GM21360 (cell line): ENCODE measurements around the gene ADM2.

ENCODE experiments used
- ATAC-seq: cut with Tn5 transposase; IDR thresholded peaks from one replicate; pipeline ENCODE4 v1.9.1; 2021; ENCODE audit warnings: mild to moderate bottlenecking, moderate library complexity; ENCODE audit not compliant: unreplicated experiment

ADM2 gene

DNA sequence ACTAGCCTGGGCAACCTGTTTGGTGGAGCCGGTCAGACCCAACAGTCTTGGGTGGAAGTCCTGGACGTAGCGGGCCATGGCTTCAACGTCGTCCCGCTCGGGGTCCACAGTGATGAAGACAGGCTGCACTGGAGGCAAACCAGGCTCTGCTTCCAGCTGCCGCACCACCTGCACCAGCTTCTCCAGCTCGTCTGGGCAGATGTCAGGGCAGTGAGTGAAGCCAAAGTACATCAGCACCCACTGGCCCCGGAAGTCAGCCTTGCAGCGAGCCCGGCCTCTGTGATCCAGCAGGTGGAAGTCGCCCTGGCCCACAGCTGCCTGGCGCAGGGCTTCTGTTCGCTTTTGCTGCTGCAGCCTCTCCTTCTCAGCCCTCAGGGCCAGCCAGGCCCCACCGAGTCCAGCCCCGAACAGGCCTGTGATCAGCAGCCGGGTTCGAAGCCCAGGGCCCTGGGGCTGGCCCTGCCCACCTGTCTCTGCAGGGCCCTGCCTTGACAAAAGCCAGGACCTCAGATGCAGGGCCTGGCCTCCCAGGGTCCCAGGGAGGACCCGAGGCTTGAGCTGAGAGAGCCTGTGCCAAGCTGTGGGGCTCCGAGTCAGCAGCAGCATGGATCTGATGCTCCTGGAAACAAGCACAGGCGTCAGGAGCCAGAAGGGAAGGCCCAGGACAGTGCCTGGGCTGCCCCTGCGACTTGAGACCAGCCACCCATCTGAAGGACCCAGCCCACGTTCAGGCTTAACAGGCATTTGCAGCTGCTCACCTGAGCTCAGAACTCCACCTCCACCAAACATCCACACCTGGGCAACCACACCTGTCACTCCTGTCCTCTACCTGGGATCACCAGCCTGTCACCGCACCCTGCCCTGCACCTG is 42.7 kb downstream of the ADM2 start:
- ATAC-seq: no peak

DNA sequence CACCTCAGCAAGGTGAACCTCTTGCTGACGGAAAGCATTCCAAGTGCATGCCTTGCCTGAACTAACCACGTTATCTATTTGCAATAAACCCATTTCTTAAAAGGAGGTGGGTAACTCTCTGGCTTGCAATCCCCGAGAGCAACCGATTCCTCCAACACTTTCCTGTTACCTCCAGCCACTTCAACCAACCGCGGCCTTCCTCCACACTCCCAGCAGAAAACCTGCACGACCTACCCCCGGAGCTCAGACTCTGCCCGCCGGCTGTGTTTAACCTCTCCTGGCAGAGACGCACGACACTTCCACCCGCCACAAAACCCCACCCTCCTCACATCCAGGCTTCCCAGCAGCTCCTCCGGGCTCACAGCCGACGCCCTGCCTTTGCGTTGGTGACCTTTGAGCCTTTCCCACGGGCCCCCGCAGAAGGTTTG is 43.3 kb downstream of the ADM2 start:
- no peak for ATAC-seq

DNA sequence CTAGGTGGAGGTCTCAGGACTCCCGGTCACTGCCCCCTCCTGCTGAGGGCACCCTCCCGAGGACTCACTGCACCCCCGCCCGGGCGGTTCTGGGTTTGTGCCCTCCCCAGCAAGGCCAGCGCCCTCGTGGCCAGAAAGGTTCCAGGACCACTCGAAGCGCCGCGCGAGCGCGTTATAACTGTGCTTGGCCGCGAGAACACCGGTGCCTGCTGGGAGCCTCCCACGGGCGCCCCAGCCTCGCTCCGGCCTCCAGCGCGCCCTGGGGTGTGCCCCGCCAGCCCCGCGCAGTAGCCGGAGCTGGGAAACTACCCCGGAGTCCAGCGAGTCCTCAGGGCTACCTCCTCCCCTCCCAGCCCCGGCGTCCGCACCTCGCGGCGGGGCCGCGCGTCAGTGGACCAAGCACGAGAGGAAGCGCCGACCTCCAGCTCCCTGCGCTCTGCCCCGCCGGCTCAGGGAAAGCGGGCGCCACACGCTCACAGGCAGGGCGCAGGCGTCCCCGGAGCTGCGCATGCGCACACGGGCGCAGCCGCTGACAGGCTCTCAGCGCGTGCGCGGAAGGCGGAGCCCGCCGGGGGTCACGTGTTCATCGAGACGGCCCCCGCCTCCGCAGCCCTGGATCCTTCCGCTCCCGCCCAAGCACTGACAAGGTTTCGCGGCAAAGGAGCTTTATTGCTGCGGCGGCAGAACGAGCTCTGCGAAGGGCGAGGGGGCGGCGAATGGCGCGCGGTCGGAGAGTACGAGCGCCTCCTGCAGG is 43.9 kb downstream of the ADM2 start, which contains the start of gene SCO2:
TSS of gene SCO2 (minus strand) at position 495 of the 754 bp plus-strand sequence. CDS start 1,187 bp downstream, outside the sequence.
- ATAC-seq: peak; percentile 35

DNA sequence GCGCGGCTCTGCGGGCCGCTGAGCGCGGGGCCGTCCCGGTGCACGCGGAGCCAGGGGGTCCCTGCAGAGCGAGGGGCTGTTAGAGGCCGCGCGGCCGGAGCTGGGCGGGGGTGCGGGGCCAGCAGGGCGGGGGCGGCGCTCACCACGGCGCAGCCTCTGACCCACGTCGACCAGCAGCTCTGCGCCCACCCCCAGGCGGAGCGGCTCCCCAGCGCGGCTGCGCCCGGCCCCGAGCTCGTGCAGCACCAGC is 44.4 kb downstream of the ADM2 start:
- no peak for ATAC-seq

DNA sequence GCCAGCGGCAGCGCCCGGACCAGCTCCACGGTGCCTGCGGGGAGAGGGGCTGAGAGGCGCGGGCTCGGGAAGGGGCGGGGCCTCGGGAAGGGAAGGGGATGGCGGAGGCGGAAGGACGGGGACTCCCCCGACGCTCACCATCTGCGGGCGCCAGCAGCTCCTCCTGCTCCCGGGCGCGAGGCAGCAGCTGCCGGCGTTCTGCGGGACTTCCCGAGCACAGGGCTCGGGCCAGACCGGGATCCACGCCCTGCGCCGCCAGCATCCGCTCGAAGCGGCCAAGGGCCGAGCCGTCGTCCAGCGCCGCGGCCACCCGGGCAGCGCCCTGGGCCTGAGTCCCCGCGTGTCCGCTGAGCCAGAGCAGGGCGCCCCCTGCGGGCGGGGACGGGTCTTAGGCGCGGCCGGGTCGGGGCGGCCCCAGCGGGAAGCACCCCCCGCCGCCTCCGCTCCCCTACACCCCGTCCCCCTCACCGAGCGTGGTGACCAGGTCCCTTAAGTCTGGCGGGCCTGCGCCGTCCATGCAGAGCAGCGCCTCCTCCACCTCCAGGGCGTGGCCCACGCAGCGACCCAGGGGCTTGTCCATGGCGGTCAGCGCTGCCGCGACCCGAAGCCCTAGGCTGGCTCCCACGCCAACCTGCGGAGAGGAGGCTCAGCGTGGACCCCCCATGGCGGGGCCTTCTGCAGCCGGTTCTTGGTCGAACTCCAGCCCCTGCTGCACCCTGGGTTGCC is 44.9 kb downstream of the ADM2 start:
- peak; percentile 26 for ATAC-seq

DNA sequence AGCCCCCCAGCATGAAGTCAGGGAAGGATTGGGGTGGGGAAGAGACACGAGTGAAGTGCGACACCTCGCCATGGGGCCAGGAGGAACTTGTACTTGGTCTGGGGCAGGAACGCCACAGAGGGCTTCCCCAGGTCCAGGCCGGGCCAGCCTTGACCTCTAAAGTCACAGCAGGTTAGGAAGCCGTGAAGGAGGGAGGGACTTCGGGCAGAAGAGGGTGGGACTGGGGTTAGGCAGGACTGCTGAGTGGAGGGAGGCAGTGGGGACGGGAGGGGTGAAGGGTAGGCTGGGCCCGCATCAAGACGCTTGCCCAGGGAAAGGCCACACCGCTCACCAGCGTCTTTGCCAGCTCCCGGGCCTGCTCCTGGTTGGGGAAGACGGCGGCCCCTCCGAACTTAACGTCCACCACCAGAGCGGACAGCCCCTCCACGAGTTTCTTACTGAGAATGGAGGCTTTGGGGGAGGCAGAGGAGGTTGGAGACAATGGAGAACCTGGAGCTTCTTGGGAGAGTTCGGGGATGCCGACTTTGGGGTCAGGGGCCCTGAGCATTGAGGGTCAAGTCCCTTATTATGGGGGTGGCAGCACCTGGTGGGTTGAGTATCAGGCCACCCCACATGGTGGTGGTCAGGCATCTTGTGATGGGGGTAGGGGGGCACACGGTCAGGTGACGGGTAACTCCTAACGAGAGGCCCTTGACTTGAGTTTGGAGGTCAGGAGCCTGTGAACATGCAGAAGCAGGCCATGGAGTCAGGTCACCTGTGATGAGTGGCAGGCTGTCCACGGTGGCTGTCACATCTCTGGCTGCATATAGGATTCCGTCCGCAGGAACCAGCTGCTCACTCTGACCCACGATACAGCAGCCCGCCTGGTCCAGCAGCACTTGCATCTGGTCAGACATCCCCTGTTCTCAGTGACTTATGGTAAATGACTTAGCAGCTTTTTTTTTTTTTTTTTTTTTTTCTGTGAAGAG is 45.8 kb downstream of the ADM2 start:
- ATAC-seq: no peak

DNA sequence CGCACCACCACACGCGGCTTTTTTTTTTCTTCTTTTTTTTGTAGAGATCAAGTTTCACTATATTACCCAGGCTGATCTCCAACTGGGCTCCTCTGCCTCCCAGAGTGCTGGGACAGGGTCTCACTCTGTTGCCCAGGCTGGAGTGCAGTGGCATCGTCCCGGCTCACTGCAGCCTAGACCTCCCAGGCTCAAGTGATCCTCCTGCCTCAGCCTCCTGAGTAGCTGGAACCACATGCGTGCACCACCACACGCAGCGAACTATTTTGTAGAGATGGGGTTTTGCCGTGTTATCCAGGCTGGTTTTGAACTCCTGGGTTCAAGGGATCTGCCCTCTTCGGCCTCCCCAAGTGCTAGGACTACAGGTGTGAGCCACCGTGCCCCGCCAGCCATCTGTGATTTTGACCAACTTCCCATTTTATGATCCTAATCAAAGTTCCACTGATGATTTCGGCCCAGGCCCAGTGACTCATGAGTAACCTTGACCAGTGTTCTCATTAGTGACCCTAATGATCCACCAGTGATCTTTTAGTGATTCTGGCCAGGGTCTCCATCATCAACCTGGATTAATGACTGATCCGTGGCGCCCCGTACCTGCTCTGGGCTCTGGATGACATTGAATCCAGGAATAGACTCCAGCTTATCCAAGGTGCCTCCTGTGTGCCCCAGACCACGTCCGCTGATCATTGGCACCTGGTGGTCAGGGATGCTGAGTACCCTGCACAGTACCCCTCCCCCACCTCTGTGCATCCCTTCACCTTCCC is 46.8 kb downstream of the ADM2 start:
- no peak for ATAC-seq

DNA sequence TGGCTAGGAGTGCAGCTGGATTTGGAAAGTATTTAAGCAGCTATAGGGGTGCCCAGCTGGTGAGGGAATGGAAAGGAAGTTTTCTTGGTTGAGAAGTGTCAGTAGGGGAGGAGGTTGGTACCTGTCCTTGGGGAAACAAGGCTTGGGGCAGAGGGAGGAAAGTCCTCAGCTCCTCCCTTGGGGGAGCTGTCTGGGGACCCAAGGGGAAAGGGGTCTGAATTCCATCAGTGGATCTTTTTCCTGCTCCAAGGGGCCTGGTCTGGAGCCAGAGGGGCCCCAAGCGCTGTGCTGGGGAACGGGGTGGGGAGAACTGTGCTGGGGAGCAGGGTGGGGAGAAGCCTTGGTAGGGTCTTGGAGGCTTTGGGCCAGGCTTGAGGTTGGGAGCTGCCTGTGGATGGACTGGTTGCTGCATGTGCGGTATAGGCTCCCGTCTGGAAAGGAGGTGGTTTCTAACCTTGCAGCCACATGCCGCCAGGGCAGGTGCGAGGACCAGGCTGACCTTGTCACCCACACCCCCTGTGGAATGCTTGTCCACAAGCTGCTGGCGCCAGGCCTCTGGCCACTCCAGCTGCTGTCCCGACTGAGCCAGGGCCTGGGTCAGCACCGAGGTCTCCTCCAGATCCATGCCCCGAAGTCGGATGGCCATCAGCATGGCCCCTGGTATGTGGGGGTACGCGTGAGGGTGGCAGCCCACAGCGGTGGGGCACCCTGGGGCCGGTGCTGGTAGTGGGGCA is 47.5 kb downstream of the ADM2 start:
- ATAC-seq: no peak

DNA sequence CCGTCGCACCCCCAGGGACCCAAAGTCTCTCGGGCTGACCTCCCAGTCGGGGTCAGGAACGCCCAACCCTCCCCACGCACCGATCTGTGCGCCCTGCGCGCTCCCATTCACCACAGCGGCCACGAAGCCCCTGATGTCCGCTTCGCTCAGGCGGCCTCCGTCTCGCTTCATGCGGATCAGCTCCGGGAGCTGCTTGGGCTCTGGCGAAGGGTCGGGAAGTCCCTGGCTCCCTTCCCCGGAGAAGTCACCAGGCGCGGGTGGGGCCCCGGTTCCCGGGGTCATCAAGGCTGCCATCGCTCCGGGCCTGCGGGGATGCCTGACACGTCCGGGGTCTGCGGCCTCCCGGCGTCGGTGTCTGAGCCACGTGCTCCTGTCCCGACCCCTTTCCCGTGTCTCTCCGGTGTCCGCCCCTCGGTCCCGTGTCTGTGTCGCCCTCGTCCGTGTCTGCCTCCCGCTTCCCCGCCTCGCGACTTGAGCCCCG is 48.1 kb downstream of the ADM2 start:
- ATAC-seq: no peak

DNA sequence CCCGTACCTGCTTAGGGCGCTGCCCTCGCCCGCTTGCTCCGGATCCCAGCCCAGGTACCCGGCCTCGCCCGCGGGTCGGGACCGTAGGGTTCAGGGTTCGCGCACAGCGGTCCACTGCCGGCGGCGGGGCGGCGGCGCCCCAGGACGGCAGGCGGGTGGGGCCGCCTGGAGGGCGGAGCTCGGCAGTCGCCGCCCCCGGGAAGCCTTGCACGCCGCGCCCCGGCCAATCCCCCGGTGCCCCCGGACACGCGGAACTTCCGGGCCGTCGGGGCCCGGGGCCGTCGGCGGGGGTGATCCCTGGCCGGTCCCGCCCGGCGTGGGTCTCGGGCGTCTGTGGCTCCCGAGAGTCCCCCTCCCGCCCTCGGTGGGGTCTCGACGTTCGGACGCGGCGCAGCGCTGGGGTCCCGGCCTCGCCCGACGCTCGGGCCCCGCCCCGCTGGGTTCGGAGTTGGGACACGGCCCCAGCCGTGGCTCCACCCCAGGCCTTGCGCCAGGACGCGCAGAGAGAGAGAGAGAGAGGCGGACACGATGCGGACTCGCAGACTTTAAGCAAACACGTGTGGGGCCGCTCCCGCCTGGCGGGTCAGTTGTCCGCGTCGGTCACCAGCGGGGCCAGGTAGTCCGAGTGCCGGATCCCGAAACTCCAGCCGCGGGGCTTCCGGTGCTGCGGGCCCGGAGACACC is 48.7 kb downstream of the ADM2 start, which contains the start of gene TYMP:
TSS of gene TYMP (minus strand) at position 116 of the 683 bp plus-strand sequence. CDS start 303 bp downstream, outside the sequence.
- no peak for ATAC-seq

DNA sequence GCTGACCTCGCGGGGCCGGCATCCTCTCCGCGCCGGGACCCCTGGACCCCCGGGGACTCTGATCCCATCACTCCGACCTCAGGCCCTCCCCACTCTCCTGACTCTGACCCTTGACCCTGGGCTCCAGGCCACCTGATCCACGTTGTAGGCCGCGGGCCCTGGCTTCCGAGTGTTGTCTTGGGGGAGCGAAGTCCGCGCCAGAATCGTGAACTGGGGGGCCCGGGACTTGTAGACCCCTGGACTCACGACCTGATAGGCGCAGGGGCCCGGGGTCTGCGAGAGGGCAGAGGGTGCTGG is 49.2 kb downstream of the ADM2 start:
- no peak for ATAC-seq

DNA sequence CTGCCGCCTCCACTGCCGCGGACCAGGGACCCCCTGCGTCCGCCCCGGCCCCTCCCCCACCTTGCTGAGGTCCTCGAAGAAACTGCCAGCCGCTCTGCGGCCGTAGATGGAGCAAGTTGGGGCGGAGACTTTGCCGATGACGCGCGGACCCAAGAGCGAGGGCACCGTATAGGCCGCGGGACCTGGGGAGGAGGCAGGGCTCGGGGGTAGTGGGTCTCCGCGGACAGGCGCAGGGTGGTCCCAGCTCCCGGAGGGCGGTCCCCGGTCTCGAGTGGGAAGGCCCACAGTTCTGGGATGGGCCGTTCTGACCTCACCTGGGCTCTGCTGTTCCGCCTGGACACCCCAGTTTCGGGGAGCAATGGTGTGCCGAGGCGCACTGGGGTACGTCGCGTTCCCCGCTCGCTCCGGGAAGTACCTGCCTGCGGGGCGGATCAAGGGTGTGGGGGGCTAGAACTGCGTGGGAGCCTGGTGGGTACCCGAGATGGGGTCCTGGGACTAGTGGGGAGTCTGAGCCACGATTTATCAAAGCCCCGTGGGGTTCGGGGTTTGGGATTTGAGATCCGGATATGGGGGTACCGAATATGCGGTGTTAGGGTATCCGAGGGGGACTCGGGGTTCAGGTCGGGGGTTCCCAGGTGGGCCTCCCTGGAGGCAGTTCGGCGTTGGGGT is 49.7 kb downstream of the ADM2 start:
- ATAC-seq: no peak

DNA sequence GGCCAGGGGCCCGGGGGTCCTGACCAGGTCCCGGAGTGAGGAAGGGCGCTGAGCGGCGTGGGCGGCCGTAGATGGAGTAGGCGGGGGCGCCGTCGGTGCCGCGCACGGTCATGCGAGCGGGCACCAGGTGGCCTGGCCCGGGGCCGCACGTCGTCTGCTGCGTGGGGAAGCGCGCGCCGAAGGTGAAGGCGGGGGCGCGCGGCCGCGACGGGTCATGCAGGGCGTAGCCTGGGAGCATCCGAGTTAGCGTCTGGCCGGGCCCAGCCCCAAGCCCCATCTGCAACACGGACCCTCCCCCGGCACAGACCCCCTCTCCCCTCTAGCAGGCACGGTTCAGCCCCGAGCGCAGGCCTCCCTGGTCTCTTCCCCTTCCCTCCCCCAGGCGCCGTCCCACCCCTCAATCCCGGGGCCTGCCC is 50.2 kb downstream of the ADM2 start:
- no peak for ATAC-seq

DNA sequence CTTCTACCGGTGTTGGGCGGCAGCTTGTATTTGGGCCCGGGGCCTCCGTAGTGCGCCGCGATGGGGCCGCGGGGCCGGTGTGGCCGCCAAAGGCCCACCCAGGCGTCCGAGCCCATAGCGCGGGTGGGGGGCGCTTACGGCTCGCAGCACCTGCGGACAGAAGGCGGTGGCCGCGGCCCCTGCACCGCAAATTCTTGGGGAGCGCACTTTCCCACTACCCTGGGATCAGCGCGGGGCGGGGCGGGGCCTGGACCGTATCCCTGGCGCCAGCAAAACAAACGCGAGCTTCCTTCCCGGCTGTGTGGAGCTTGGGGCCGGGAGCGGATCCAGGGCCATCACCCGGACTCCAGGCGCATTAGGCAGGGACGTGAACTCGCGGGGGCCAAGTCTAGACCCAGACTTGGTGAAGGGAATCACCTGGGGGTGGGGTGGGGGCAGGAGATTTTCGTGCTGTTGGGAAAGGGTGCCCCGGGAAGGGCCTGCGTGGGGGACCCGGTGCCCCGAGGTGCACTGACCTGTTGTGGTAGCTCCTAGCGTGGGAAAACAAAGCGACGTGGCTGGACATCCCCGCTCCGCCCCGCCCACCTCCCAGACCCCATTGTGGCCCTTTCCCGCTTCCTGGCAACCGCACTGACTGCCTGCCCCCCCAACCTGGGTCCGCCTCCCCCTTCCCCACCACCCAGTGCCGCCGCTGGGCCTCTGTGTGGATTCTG is 50.8 kb downstream of the ADM2 start:
- ATAC-seq: no peak

DNA sequence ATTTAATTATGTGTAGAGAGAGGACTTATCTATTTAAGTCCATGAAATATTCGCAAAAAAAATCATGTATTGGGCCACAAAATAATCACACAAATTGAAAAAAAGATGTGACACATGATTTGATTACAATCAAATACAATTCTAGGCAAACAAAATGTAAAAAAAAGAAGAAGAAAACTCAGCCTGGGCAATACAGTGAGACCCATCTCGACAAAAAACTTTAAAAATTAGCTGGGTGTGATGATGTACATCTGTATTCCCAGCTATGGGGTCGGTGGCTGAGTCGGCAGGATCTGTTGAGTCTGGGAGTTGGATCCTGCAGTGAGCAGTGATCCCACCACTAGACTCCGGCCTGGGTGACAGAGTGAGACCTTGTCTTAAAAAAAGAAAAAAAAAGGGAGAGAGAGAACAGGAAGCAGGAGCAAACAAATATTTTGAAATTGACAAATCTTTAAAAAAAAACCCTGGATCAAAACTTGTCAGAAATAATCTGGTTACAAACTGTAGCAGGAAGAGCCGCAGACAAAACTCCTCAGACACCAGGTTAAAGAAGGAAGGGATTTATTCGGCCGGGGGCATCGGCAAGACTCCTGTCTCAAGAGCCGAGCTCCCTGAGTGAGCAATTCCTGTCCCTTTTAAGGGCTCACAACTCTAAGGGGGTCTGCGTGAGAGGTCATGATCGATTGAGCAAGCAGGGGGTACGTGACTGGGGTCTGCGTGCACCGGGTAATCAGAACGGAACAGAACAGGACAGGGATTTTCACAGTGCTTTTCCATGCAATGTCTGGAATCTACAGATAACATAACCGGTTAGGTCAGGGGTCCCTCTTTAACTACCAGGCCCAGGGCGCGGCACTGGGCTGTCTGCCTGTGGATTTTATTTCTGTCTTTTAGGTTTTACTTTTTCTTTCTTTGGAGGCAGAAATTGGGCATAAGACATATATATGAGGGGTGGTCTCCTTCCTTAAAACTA is 51.8 kb downstream of the ADM2 start:
- ATAC-seq: no peak
